Panc1 (cell line): ENCODE results near the gene STKLD1.

ENCODE experiments used
- POLR2AphosphoS5 ChIP-seq: IDR thresholded peaks from 2 replicates; pipeline ENCODE4 v1.6.1; 2012; ENCODE audit warnings: mild to moderate bottlenecking, low read depth, low read length, moderate library complexity
- TF ChIP-seq, protein P1 (sequence below): fragments of 450-650 bp; IDR thresholded peaks from 2 replicates; pipeline ENCODE4 v1.5.1; 2017; ENCODE audit warnings: mild to moderate bottlenecking

DNA sequence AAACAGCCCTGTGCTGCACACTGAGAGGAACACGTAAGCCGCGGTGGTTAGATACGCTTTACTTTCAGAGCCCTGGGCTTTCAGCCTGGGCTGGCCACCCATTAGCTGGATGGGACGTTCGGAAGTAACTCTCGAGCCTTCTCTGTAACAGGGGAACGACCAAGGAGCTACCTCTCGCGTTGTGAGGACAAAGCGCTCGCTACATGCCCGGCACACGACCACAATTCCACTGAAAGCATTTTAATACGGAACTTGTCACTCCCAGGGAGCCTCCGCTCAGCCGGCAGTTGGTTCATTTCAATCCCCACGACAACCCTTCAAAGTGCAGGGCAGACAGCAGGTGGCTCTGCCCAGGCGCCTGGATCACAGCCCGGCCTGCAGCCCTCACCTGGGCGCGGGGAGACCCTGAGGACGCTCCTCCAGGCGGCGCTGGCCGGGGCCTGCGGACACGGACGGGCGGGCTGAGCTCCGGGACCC lies 20.2 kb upstream of the STKLD1 start:
- TF ChIP-seq, protein P1, sequence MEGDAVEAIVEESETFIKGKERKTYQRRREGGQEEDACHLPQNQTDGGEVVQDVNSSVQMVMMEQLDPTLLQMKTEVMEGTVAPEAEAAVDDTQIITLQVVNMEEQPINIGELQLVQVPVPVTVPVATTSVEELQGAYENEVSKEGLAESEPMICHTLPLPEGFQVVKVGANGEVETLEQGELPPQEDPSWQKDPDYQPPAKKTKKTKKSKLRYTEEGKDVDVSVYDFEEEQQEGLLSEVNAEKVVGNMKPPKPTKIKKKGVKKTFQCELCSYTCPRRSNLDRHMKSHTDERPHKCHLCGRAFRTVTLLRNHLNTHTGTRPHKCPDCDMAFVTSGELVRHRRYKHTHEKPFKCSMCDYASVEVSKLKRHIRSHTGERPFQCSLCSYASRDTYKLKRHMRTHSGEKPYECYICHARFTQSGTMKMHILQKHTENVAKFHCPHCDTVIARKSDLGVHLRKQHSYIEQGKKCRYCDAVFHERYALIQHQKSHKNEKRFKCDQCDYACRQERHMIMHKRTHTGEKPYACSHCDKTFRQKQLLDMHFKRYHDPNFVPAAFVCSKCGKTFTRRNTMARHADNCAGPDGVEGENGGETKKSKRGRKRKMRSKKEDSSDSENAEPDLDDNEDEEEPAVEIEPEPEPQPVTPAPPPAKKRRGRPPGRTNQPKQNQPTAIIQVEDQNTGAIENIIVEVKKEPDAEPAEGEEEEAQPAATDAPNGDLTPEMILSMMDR: no peak
- no peak for TF ChIP-seq POLR2AphosphoS5
